ENCODE results near the gene PIAS1. TPM values are rescaled to one million over a fixed set of nuclear protein-coding genes. Genes with fewer than 3 reads are reported as not detected.

PIAS1 gene
- total RNA-seq, 2 experiments from 2014 or later: 44.1 to 59.0 TPM

DNA sequence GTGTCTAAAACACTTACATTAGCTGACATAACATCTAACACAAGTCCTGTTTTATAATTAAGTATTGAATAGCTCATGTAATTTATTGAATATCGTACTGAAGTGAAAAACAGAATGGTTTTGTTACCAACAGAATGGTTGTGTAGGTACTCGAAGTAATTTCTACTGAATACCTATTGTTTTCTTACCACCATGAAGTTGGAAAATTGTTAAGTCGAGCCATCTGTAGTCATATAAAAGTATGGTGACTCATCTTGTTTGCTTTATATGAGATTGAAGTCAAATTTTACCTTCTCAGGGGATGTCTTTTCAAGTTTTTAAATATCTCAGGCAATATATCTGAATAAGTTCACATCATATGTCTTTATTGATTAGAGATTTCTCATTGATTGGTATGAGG is 37.6 kb downstream of the PIAS1 start:
- POLR2A ChIA-PET: interaction anchor here (0.8 to 1.6 kb wide), 2 partner anchors 8 to 13 kb away, joined by 3 to 4 read pairs; no protein-coding TSS in a partner anchor
- H3K4me2 ChIP-seq (ENCODE audit: low read length): no peak overlapping the region
- intact Hi-C loops (cut with micrococcal nuclease; ENCODE audit: unreplicated experiment): no loop called here
- peaks cover 47% of the 10 kb centered on the region for H3K9me3 ChIP-seq (ENCODE audit: low read length)
- peaks cover 95% of the 10 kb centered on the region for H3K36me3 ChIP-seq (ENCODE audit: insufficient read depth, low read length)
- no peak for TF ChIP-seq EZH2phosphoT487 (IDR thresholded peaks at IDR 0.05; ENCODE audit: borderline replicate concordance, low read depth, low read length)
- TF ChIP-seq, protein P1, sequence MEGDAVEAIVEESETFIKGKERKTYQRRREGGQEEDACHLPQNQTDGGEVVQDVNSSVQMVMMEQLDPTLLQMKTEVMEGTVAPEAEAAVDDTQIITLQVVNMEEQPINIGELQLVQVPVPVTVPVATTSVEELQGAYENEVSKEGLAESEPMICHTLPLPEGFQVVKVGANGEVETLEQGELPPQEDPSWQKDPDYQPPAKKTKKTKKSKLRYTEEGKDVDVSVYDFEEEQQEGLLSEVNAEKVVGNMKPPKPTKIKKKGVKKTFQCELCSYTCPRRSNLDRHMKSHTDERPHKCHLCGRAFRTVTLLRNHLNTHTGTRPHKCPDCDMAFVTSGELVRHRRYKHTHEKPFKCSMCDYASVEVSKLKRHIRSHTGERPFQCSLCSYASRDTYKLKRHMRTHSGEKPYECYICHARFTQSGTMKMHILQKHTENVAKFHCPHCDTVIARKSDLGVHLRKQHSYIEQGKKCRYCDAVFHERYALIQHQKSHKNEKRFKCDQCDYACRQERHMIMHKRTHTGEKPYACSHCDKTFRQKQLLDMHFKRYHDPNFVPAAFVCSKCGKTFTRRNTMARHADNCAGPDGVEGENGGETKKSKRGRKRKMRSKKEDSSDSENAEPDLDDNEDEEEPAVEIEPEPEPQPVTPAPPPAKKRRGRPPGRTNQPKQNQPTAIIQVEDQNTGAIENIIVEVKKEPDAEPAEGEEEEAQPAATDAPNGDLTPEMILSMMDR (conservative IDR thresholded peaks at IDR 0.05; ENCODE audit: low read length): no peak
- H2AFZ ChIP-seq (ENCODE audit: low read length): no peak overlapping the region
- BruUV-seq (replicated peaks): no TSS peak
- CTCF ChIA-PET (ENCODE audit: unreplicated experiment): no interaction called here
- no peaks in the 10 kb centered on the region for H3K9me2 ChIP-seq (ENCODE audit: insufficient read depth, low read length)
- no peak overlapping the region for H3K27ac ChIP-seq (ENCODE audit: low read depth, low read length, poor library complexity, severe bottlenecking)
- H3K4me1 ChIP-seq (ENCODE audit: insufficient read depth, low read length, poor library complexity, severe bottlenecking): no peaks in the 10 kb centered on the region
- peaks cover 98% of the 10 kb centered on the region for H3K79me2 ChIP-seq (ENCODE audit: insufficient read depth, low read depth, low read length)
- no peak overlapping the region for H3K4me3 ChIP-seq (ENCODE audit: low read depth, low read length, poor library complexity, severe bottlenecking)
- DNase-seq (ENCODE audit: low spot score): no peak
- no peaks in the 10 kb centered on the region for H4K20me1 ChIP-seq (ENCODE audit: insufficient read depth, low read length)

DNA sequence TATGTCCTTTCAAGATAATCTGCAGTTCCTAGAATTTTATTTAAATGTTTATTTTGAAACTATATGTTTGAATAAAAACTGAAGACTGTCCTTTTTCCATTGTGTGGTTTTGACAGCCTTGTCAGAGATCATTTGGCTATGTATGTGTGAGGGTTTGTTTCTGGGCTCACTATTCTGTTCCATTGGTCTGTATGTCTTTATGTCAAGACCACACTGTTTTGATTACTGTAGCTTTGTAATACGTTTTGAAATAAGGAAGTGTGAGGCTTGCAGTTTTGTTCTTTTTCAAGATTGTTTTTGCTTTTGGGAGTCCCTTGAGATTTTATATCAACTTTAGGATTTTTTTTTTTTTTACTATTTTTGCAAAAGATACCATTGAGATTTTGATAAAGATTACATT is 42.0 kb downstream of the PIAS1 start:
- Histone ChIP-seq H3K9me3 (ENCODE audit: low read length) (peaks cover 74% of the 10 kb centered on the region), H4K20me1 (ENCODE audit: insufficient read depth, low read length) (no peaks in the 10 kb centered on the region), H2AFZ (ENCODE audit: low read length) (no peak overlapping the region), H3K9me2 (ENCODE audit: insufficient read depth, low read length) (no peaks in the 10 kb centered on the region), H3K79me2 (ENCODE audit: insufficient read depth, low read depth, low read length) (peaks cover 100% of the 10 kb centered on the region), H3K36me3 (ENCODE audit: insufficient read depth, low read length) (peaks cover 87% of the 10 kb centered on the region), H3K4me2 (ENCODE audit: low read length) (no peak overlapping the region), H3K27ac (ENCODE audit: low read depth, low read length, poor library complexity, severe bottlenecking) (no peak overlapping the region), H3K4me3 (ENCODE audit: low read depth, low read length, poor library complexity, severe bottlenecking) (no peak overlapping the region), H3K4me1 (ENCODE audit: insufficient read depth, low read length, poor library complexity, severe bottlenecking) (peaks cover 35% of the 10 kb centered on the region)
- POLR2A ChIA-PET: interaction anchor here (0.7 to 1.0 kb wide), 2 partner anchors 24 to 42 kb away, joined by 3 to 4 read pairs; partner anchors contain the start of gene PIAS1
- intact Hi-C loops (cut with micrococcal nuclease; ENCODE audit: unreplicated experiment): loop anchor here (5.0 kb wide), 1 partner anchor 39 kb away; no protein-coding TSS in a partner anchor
- CTCF ChIA-PET (ENCODE audit: unreplicated experiment): no interaction called here
- DNase-seq (ENCODE audit: low spot score): no peak
- no TSS peak for BruUV-seq (replicated peaks)
- no peak for TF ChIP-seq EZH2phosphoT487 (IDR thresholded peaks at IDR 0.05; ENCODE audit: borderline replicate concordance, low read depth, low read length)
- TF ChIP-seq, protein P1 (conservative IDR thresholded peaks at IDR 0.05; ENCODE audit: low read length): no peak

DNA sequence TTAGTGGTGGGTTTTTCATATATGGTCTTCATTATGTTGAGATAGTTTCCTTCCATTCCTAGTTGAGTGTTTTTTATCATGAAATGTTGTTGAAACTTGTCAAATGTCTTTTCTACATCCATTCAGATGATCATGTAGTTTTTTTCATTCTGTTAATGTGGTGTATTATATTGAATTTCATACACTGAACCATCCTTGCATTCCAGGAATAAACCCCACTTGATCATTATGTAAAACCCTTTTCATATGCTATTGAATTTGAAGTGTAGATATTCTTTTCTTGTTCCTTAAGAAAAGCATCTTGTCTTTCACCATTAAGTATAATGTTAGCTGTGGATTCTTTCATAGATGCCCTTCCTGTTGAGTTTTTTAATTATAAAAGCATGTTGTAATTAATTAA is 42.9 kb downstream of the PIAS1 start:
- no peaks in the 10 kb centered on the region for H3K9me2 ChIP-seq (ENCODE audit: insufficient read depth, low read length)
- POLR2A ChIA-PET: no interaction called here
- no peak overlapping the region for H2AFZ ChIP-seq (ENCODE audit: low read length)
- no peak overlapping the region for H3K4me3 ChIP-seq (ENCODE audit: low read depth, low read length, poor library complexity, severe bottlenecking)
- H3K27ac ChIP-seq (ENCODE audit: low read depth, low read length, poor library complexity, severe bottlenecking): no peak overlapping the region
- H3K4me2 ChIP-seq (ENCODE audit: low read length): no peak overlapping the region
- no peaks in the 10 kb centered on the region for H4K20me1 ChIP-seq (ENCODE audit: insufficient read depth, low read length)
- CTCF ChIA-PET (ENCODE audit: unreplicated experiment): no interaction called here
- peaks cover 69% of the 10 kb centered on the region for H3K9me3 ChIP-seq (ENCODE audit: low read length)
- intact Hi-C loops (cut with micrococcal nuclease; ENCODE audit: unreplicated experiment): loop anchor here (5.0 kb wide), 1 partner anchor 40 kb away; no protein-coding TSS in a partner anchor
- peaks cover 100% of the 10 kb centered on the region for H3K79me2 ChIP-seq (ENCODE audit: insufficient read depth, low read depth, low read length)
- peaks cover 44% of the 10 kb centered on the region for H3K4me1 ChIP-seq (ENCODE audit: insufficient read depth, low read length, poor library complexity, severe bottlenecking)
- peaks cover 89% of the 10 kb centered on the region for H3K36me3 ChIP-seq (ENCODE audit: insufficient read depth, low read length)
- peak; percentile 51 for DNase-seq (ENCODE audit: low spot score)
- TF ChIP-seq EZH2phosphoT487 (IDR thresholded peaks at IDR 0.05; ENCODE audit: borderline replicate concordance, low read depth, low read length): no peak
- TF ChIP-seq, protein P1 (conservative IDR thresholded peaks at IDR 0.05; ENCODE audit: low read length): no peak
- no TSS peak for BruUV-seq (replicated peaks)
